ENCODE data around the gene C16orf96.

- no peak for TF ChIP-seq CTCF (IDR thresholded peaks at IDR 0.05)
- TF ChIP-seq POLR2A (IDR thresholded peaks at IDR 0.05): no peak
These were observed 59.4 kb downstream of the C16orf96 start for GRCh38 chr16:4615384-4616046.

All from body of pancreas (tissue), 4 donors.